Activated CD8-positive, alpha-beta memory T cell treated with anti-CD3 and anti-CD28 coated beads for 4 hours (primary cell): Measurements from ENCODE around the gene EXOC1.

Source experiments
- DNase-seq, 2 donors: peaks; one replicate each; pipeline ENCODE4 v3.0.0-alpha.2; 2020; ENCODE audit warnings: low read depth in 2 of 2

Gene EXOC1

GRCh38 chr4:55857586-55857985 is 4.1 kb downstream of the EXOC1 start:
- DNase-seq: no peak

DNA sequence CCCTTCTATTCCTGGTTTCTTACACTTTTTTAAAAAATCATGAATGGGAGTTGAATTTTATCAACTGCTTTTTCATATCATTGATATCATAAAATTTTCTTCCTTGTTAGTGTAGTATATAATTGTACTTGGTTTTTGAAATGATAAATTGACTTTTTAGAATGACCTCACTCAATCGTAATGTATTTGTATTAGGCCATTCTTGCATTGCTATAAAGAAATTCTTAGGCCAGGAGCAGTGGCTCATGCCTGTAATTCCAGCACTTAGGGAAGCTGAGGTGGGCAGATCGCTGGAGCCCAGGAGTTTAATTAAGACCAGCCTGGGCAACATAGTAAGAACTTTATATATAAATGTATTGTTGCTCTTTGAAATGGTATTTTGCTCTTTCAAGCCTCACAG is 6.3 kb downstream of the EXOC1 start:
- DNase-seq: no peak

- DNase-seq: no peak
Observed at GRCh38 chr4:55864577-55865223, 11.3 kb downstream of the EXOC1 start.

DNA sequence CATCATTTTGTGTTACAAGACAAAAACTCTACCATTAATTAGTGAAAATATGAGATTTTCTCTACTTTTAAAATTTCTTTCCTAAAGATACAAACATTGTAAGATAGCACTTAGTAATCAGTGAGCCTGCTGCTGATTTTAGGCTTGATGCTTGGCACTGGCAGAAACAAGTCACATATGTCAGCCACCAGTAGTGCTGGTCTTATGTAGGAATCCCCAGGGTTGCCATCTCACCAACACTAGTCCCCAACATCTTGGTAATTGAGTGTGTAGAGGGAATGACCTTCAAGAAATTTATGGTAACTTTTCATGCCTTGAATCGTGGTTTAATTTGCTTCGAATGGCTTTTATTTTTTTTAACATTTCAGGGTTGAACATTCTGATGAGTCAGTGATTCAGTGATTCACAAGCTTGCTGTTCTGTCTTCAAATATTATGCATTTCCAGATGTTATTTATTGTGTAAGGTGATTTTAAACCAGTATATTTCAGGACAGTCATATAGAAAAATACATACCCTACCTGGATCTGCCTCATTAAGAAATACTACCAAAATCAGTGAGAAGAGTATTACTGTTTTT is 11.9 kb downstream of the EXOC1 start:
- DNase-seq: no peak

GRCh38 chr4:55866290-55866907 is 13.0 kb downstream of the EXOC1 start:
- DNase-seq: no peak

- no peak for DNase-seq
Observed at GRCh38 chr4:55866973-55867574, 13.6 kb downstream of the EXOC1 start.

DNA sequence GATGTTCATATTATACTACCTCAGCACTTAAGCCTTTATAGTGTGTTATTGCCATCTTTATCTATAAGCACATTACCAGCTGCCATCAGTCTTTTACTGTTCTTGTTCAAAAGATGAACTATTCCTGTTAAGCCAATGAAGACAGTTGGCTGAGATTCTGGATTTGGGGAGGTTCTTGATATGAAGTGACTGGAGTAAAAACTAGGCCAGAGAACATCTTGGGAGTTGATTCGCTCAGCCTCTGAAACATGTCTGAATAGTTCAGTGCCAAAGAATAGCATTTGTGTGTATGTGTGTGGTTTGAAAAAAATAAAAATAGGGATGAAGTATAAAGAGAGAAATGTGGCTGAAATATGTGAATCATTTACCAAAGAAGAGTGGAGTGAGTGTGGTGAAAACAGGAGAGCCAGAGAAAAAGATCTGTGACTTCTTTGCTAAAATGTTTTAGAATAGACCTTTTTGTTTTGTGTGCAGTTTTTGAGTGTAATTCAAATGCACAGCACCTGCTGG is 15.2 kb downstream of the EXOC1 start:
- DNase-seq: no peak

DNA sequence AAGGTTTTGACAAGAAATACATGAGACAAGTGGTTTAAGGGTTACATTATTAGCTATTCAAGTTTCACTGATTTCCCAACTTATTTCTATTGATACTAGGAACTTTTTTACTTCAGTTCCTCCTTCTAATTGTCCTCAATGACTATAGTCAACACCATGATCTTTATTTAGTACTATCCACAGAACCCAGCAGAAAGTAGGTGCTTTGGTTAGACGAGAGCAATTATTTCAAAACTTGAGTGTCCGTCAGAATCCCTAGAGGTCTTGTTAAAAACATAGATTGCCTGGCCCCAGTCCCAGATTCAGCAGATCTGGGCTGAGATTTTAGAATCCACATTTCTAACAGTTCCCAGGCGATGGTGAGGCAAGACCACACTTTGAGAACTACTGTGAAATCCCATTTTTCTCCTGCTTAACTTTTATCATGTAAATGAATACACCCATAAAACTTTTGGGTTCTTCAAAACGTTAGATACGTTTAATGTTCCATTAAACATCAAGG is 17.9 kb downstream of the EXOC1 start:
- no peak for DNase-seq

GRCh38 chr4:55874831-55875230 is 21.4 kb downstream of the EXOC1 start:
- DNase-seq: no peak

DNA sequence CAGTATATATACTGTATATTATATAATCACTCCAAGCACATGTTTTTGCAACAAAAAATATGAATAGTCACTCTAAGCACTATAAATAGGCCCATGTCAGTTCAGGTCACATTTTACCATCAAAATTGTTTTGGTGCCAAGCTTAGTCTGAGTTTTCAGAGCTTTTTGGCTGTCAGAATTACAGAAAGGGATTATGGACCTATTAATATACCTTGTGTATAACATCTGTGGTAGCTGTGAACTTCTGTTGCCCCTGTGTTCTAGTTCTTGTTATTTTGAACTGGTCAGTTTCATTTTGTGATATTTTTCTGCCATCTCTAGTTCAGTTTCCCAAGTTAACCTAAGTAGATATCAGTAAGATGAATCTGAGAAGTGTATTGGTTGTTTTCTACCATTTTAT is 22.9 kb downstream of the EXOC1 start:
- DNase-seq: no peak

GRCh38 chr4:55879224-55879623 is 25.8 kb downstream of the EXOC1 start:
- no peak for DNase-seq

GRCh38 chr4:55880652-55881280 is 27.3 kb downstream of the EXOC1 start:
- DNase-seq: no peak

GRCh38 chr4:55884093-55884850 is 30.8 kb downstream of the EXOC1 start:
- no peak for DNase-seq

DNA sequence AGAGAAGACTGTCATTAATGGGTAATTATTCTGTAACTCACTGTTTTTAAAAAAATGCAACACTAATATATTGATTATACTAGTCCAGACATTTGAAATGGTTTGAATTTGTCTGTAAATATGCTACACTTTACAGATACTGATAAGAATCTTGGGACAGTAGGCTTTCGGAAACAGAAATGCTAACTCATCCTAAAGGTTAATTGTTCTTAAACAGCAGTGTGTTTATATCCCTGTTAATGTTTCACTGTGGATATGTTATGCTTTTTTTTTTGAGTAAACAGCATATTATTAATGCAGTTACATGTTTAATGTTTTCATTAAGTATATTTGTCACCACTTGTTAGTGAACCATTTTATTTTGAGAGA is 31.4 kb downstream of the EXOC1 start:
- DNase-seq: no peak

- DNase-seq: no peak
Observed at GRCh38 chr4:55887594-55887993, 34.1 kb downstream of the EXOC1 start.

DNA sequence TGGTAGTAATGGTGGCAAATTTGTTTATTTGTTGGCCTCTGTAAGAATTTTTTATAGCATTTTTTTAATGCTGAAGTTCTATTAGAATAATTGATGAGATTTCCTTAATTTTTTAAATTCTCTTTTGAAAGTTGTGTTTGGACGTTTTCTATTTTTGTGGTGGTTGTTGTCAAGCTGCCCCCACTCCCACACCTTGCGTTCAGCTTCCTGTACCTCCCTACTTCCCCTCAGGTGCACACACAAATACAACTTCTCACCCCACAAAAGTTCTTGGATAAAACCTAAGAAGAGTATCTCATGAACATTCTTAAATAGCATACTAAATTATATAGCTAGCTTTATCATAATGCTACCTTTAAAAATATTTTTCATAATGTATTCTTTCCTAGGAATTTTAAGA is 38.7 kb downstream of the EXOC1 start:
- DNase-seq: no peak

DNA sequence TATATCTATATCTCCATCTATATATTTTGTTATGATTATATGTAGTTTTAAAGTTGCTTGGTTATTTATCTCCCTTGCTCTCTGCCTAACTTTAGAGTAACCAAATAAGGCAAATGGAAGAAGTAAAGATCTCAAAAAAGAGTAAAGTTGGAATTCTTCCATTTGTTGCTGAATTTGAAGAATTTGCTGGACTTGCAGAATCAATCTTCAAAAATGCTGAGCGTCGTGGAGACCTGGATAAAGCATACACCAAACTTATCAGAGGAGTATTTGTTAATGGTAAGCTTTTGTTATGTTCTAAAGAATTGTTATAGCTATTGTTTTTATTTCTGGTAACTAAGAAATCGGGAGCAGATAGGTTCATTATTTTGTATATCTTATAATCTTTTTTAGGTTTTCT is 43.2 kb downstream of the EXOC1 start:
- DNase-seq: no peak

GRCh38 chr4:55902677-55903076 is 49.2 kb downstream of the EXOC1 start:
- DNase-seq: no peak

DNA sequence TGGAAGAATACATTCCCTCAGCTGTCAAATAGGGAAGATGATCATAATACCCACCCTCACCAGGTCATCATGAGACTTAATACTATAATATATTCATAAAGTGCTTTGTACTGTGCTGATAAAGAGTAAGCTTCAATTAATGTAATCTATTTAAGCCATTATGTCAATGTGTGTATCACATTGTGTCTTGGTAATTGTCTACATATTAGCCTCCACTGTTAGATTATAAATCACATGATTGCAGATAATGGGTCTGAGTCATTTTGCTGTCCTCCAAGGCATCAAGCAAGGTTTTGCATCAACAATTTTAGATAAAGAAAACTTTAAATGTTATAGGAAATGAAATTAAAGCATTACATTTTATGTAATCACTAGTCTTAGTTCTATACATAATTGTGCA is 50.1 kb downstream of the EXOC1 start:
- DNase-seq: no peak

GRCh38 chr4:55904576-55904975 is 51.1 kb downstream of the EXOC1 start:
- DNase-seq: no peak

DNA sequence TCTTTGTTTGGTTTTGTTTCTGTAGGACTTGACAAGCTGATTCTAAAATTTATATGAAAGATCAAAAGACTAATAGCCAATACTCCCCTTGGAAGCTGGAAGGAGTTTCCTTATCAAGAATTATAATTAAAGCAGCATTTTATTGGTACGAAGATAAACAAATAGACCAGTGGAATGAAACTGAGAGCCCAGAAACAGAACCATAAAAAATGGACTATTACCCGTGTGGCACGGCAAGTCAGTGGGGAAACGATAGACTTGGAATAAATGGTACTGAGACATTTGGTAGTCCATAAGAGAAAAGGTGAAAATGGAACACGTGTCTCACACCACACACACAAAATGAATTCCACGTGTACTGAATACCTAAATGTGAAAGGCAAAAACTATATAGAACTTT is 52.9 kb downstream of the EXOC1 start:
- DNase-seq: no peak

GRCh38 chr4:55906989-55907388 is 53.5 kb downstream of the EXOC1 start:
- no peak for DNase-seq
